IMR-90 (cell line): ENCODE data around the gene SYCN. TPM values are rescaled to one million over a fixed set of nuclear protein-coding genes. Genes with fewer than 3 reads are reported as not detected.

Source experiments
- ATAC-seq: fragments of 200-7000 bp; cut with Tn5 transposase; 2 replicates; pipeline ENCODE4 v1.9.1; 2020; ENCODE audit warnings: low read depth, mild to moderate bottlenecking, moderate library complexity
- BruUV-seq: library from RNA; stranded (reverse); fragments of 400-500 nt; replicated peaks from 2 replicates; lab custom pipeline; 2021; lab: Mats Ljungman, UMichigan
- CTCF ChIA-PET: fragments of 300-600 bp; formaldehyde crosslinking; extraction: SDS; loops from one replicate; lab custom pipeline; 2021; ENCODE audit warnings: antibody characterized with exemption; lab: Yijun Ruan, JAX
- POLR2A ChIA-PET: fragments of 300-600 bp; sonication (Branson Sonifier 250); formaldehyde crosslinking; loops from one replicate; lab custom pipeline; 2022; ENCODE audit warnings: antibody characterized with exemption; ENCODE audit not compliant: unreplicated experiment; lab: Charles Lee
- DNase-seq: peaks from one replicate; pipeline ENCODE4 v3.0.0; 2013
- H2AFZ ChIP-seq: replicated peaks from 2 replicates; pipeline ENCODE3; 2013; ENCODE audit warnings: low read length, mild to moderate bottlenecking; ENCODE audit not compliant: poor library complexity
- H2AK5ac ChIP-seq: 2 replicates; pipeline ENCODE4 v1.6.1; 2013; ENCODE audit warnings: low read depth, low read length, inconsistent platforms
- H2AK9ac ChIP-seq: replicated peaks from 2 replicates; pipeline ENCODE3; 2013; ENCODE audit warnings: mild to moderate bottlenecking, low read depth, low read length, moderate library complexity; ENCODE audit not compliant: poor library complexity
- H2BK120ac ChIP-seq: 2 replicates; pipeline ENCODE4 v1.6.1; 2013; ENCODE audit warnings: low read depth, low read length, inconsistent platforms
- H2BK15ac ChIP-seq: 3 replicates; pipeline ENCODE4 v1.6.1; 2013; ENCODE audit warnings: low read depth, low read length, inconsistent platforms
- H2BK20ac ChIP-seq: 2 replicates; pipeline ENCODE4 v1.6.1; 2013; ENCODE audit warnings: low read depth, mild to moderate bottlenecking, inconsistent platforms, low read length, moderate library complexity
- H2BK5ac ChIP-seq: 2 replicates; pipeline ENCODE4 v1.6.1; 2013; ENCODE audit warnings: mild to moderate bottlenecking, low read depth, low read length, inconsistent platforms; ENCODE audit not compliant: poor library complexity, severe bottlenecking
- H3K14ac ChIP-seq: replicated peaks from 2 replicates; pipeline ENCODE4 v1.6.1; 2013; ENCODE audit warnings: low read depth, low read length, inconsistent platforms
- H3K18ac ChIP-seq: 2 replicates; pipeline ENCODE4 v1.6.1; 2013; ENCODE audit warnings: low read depth, low read length, control low read depth
- H3K23ac ChIP-seq: 2 replicates; pipeline ENCODE4 v1.6.1; 2013; ENCODE audit warnings: low read depth, low read length, inconsistent platforms
- H3K27ac ChIP-seq: 2 replicates; pipeline ENCODE4 v1.5.1; 2013; ENCODE audit warnings: mild to moderate bottlenecking, control low read depth, low read length; ENCODE audit not compliant: insufficient read depth
- H3K27me3 ChIP-seq: 2 replicates; pipeline ENCODE4 v1.6.1; 2013; ENCODE audit warnings: low read length; ENCODE audit not compliant: control insufficient read depth, insufficient read depth
- H3K36me3 ChIP-seq: 2 replicates; pipeline ENCODE4 v1.6.1; 2013; ENCODE audit warnings: low read length, mixed read lengths; ENCODE audit not compliant: control insufficient read depth, insufficient read depth
- H3K4ac ChIP-seq: 2 replicates; pipeline ENCODE4 v1.6.1; 2013; ENCODE audit warnings: low read depth, low read length, inconsistent platforms
- H3K4me1 ChIP-seq: 2 replicates; pipeline ENCODE4 v1.6.1; 2013; ENCODE audit warnings: low read length, mixed read lengths; ENCODE audit not compliant: control insufficient read depth, insufficient read depth
- H3K4me2 ChIP-seq: 2 replicates; pipeline ENCODE4 v1.6.1; 2013; ENCODE audit warnings: low read depth, mild to moderate bottlenecking, control low read depth, low read length, moderate library complexity
- H3K4me3 ChIP-seq: 2 replicates; pipeline ENCODE4 v1.5.1; 2013; ENCODE audit warnings: low read depth, mild to moderate bottlenecking, control low read depth, low read length, moderate library complexity; ENCODE audit not compliant: insufficient read depth
- H3K56ac ChIP-seq: 2 replicates; pipeline ENCODE4 v1.6.1; 2013; ENCODE audit warnings: low read length, inconsistent platforms; ENCODE audit not compliant: insufficient read depth; ENCODE audit errors: extremely low read depth
- H3K79me1 ChIP-seq, 2 experiments: 2 replicates each; pipeline ENCODE4 v1.6.1; 2013; ENCODE audit warnings: low read length in 2 of 2, inconsistent platforms in 1 of 2, low read depth in 1 of 2
- H3K9ac ChIP-seq: 2 replicates; pipeline ENCODE4 v1.6.1; 2013; ENCODE audit warnings: low read depth, low read length, control low read depth
- H3K9me1 ChIP-seq: 2 replicates; pipeline ENCODE4 v1.6.1; 2013; ENCODE audit warnings: low read length, inconsistent platforms; ENCODE audit not compliant: insufficient read depth
- H3K9me3 ChIP-seq: 2 replicates; pipeline ENCODE4 v1.6.1; 2013; ENCODE audit warnings: low read length; ENCODE audit not compliant: control insufficient read depth, insufficient read depth
- H4K20me1 ChIP-seq: 2 replicates; pipeline ENCODE4 v1.6.1; 2013; ENCODE audit warnings: low read length, inconsistent platforms; ENCODE audit not compliant: insufficient read depth
- H4K5ac ChIP-seq: 2 replicates; pipeline ENCODE4 v1.6.1; 2013; ENCODE audit warnings: mild to moderate bottlenecking, low read depth, low read length, control low read depth
- H4K8ac ChIP-seq, 2 experiments: 2 replicates each; pipeline ENCODE4 v1.6.1; 2013; ENCODE audit warnings: low read depth in 2 of 2, low read length in 2 of 2, control low read depth in 1 of 2, inconsistent platforms in 1 of 2
- H4K91ac ChIP-seq: 2 replicates; pipeline ENCODE4 v1.6.1; 2013; ENCODE audit warnings: low read depth, low read length, inconsistent platforms; ENCODE audit not compliant: insufficient read depth
- MAZ ChIP-seq: IDR thresholded peaks from 2 replicates; pipeline ENCODE4 v1.6.1; 2012; ENCODE audit warnings: low read depth, mild to moderate bottlenecking, low read length, improper control_type of control experiment, moderate library complexity, borderline replicate concordance
- NFE2L2 ChIP-seq: fragments of 150-350 bp; IDR thresholded peaks from 2 replicates; pipeline ENCODE4 v1.6.1; 2016; ENCODE audit warnings: low read depth, mild to moderate bottlenecking, low read length
- WGBS, 2 experiments: methylation state at CpG; one replicate each; pipeline versions ENCODE4 v1.1.5 to v1.1.7; 2013; ENCODE audit warnings: missing lambda C conversion rate in 2 of 2; ENCODE audit not compliant: insufficient read length in 1 of 2; ENCODE audit errors: extremely low coverage in 2 of 2; 5-methylcytosine and 5-hydroxymethylcytosine counted together
- dilution Hi-C: fragments of 300-500 bp; cut with HindIII; formaldehyde crosslinking; loops from one replicate; pipeline ENCODE4 v1.14.3; 2018; ENCODE audit warnings: low sequenced_read_pairs; ENCODE audit not compliant: unreplicated experiment
- in situ Hi-C: fragments of 300-500 bp; cut with MboI; formaldehyde crosslinking; loops from 3 replicates; pipeline ENCODE4 v1.14.3; 2019; ENCODE audit warnings: low sequenced_read_pairs, inconsistent platforms, mixed read lengths
- intact Hi-C: fragments of 100-400 bp; cut with micrococcal nuclease; formaldehyde crosslinking; loops from 2 replicates; pipeline ENCODE4 v1.10.0; 2022
- polyA plus RNA-seq, 3 experiments: library from polyadenylated mRNA; depleted of rRNA; stranded (reverse); fragments of >200 nt; gene quantifications; 2 replicates each; pipeline ENCODE4 v1.2.3, GENCODE V29; 2012; ENCODE audit warnings: low replicate concordance in 1 of 3
- total RNA-seq: library from RNA; depleted of rRNA; stranded (reverse); fragments of >200 nt; gene quantifications from 2 replicates; pipeline ENCODE4 v1.2.3, GENCODE V29; 2012
- TF ChIP-seq, protein P1 (sequence below): fragments of 150-350 bp; IDR thresholded peaks from 2 replicates; pipeline ENCODE4 v1.6.1; 2017; ENCODE audit warnings: mild to moderate bottlenecking, antibody characterized with exemption, low read length, low read depth

The SYCN gene
- total and polyA plus RNA-seq, 2 of the 4 experiments (the other 2 are of a cell fraction), result not detected

DNA sequence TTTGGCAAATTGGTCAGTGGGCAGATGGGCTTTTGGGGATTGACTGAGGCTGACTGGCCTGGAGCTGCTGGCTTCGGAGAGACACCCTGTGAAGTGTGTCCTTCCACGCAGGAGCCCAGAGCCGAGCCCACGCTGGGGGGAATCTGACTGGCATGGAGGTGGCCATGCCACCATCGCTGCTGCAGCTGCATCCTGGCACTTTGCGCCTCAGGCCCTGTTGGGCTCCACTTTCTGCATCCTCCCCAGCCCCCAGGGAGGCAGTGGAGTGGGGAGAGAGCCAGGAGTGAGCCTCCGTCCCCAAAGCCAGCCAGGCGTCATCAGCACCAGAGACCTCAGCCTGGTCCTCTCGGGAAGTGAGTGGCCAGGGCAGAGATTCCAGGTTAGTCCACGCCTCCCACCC is 24.3 kb downstream of the SYCN start:
- POLR2A ChIA-PET, result no interaction called here
- Histone ChIP-seq H3K9me1 (no peaks in the 10 kb centered on the region), H2BK5ac (no peak overlapping the region), H2AK5ac (no peak overlapping the region), H3K36me3 (peaks cover 41% of the 10 kb centered on the region), H4K91ac (no peak overlapping the region), H4K8ac (no peak overlapping the region), H3K9ac (no peak overlapping the region), H2AK9ac (no peak overlapping the region), H4K20me1 (no peaks in the 10 kb centered on the region), H3K14ac (no peak overlapping the region), H3K4me3 (no peak overlapping the region), H4K5ac (no peak overlapping the region), H3K18ac (no peak overlapping the region), H3K23ac (no peak overlapping the region), H2AFZ (no peak overlapping the region), H2BK20ac (no peak overlapping the region), H3K4ac (no peak overlapping the region), H3K4me1 (no peaks in the 10 kb centered on the region), H3K56ac (no peak overlapping the region), H3K4me2 (no peak overlapping the region), H2BK15ac (no peak overlapping the region), H2BK120ac (no peak overlapping the region), H3K27ac (no peak overlapping the region), H3K79me1 (no peaks in the 10 kb centered on the region), H3K9me3 (no peaks in the 10 kb centered on the region), H3K27me3 (no peaks in the 10 kb centered on the region)
- in situ Hi-C loops, result no loop called here
- dilution Hi-C loops, result no loop called here
- TF ChIP-seq, protein P1, sequence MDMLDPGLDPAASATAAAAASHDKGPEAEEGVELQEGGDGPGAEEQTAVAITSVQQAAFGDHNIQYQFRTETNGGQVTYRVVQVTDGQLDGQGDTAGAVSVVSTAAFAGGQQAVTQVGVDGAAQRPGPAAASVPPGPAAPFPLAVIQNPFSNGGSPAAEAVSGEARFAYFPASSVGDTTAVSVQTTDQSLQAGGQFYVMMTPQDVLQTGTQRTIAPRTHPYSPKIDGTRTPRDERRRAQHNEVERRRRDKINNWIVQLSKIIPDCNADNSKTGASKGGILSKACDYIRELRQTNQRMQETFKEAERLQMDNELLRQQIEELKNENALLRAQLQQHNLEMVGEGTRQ, result no peak
- no peak for TF ChIP-seq MAZ
- no peak for TF ChIP-seq NFE2L2
- BruUV-seq, result no TSS peak
- intact Hi-C loops, result no loop called here
- 80% methylated on average over 3 of the region's 10 CpGs; no CpG with 5 or more reads in 1 of the 2 experiments for WGBS, 2 experiments
- CTCF ChIA-PET, result no interaction called here
- no peak for ATAC-seq
- DNase-seq, result no peak
